Endothelial cell of umbilical vein (primary cell): ENCODE data around the gene INO80D. TPM values are rescaled to one million over a fixed set of nuclear protein-coding genes. Genes with fewer than 3 reads are reported as not detected.

ENCODE experiments used
- BruUV-seq: library from RNA; stranded (reverse); fragments of 400-500 nt; replicated peaks from 2 replicates; lab custom pipeline; 2021; lab: Mats Ljungman, UMichigan
- CTCF ChIA-PET: fragments of 300-600, 350-600 bp; sonication (Branson Sonifier 250); formaldehyde crosslinking; loops from one replicate; lab custom pipeline; 2021; ENCODE audit warnings: antibody characterized with exemption, inconsistent platforms; lab: Charles Lee
- POLR2A ChIA-PET: fragments of 300-600, 350-600 bp; sonication (Branson Sonifier 250); formaldehyde crosslinking; loops from one replicate; lab custom pipeline; 2021; ENCODE audit warnings: antibody characterized with exemption, inconsistent platforms; lab: Charles Lee
- DNase-seq: peaks from one replicate; pipeline ENCODE4 v3.0.0-alpha.2; 2011; ENCODE audit warnings: low read depth, low spot score
- FAIRE-seq: peaks from 2 replicates; lab custom pipeline; 2011; peaks lifted over from hg19 to GRCh38; lab: Jason Lieb, UNC
- H2AFZ ChIP-seq: 2 replicates; pipeline ENCODE4 v1.6.0; 2012; ENCODE audit warnings: low read depth, low read length, control low read depth, inconsistent platforms
- H3K27ac ChIP-seq: 2 replicates; pipeline ENCODE4 v1.5.1; 2011; ENCODE audit warnings: low read depth, mild to moderate bottlenecking, control low read depth, low read length, moderate library complexity; ENCODE audit not compliant: insufficient read depth
- H3K27me3 ChIP-seq, 2 experiments: 2 replicates each; pipeline versions ENCODE4 v1.6.0 to v1.6.1; 2011; ENCODE audit warnings: low read length in 2 of 2, mixed read lengths in 1 of 2; ENCODE audit not compliant: control insufficient read depth in 2 of 2, insufficient read depth in 2 of 2
- H3K36me3 ChIP-seq, 2 experiments: 2 replicates in 1 of 2; 3 replicates in 1 of 2; pipeline ENCODE4 v1.5.1; 2011; ENCODE audit warnings: low read length in 2 of 2, mild to moderate bottlenecking in 1 of 2, moderate library complexity in 1 of 2; ENCODE audit not compliant: control insufficient read depth in 2 of 2, insufficient read depth in 2 of 2; ENCODE audit errors: extremely low read depth in 1 of 2
- H3K4me1 ChIP-seq: 3 replicates; pipeline ENCODE4 v1.5.1; 2011; ENCODE audit warnings: mild to moderate bottlenecking, low read length; ENCODE audit not compliant: control insufficient read depth, insufficient read depth; ENCODE audit errors: extremely low read depth
- H3K4me2 ChIP-seq: 2 replicates; pipeline ENCODE4 v1.6.1; 2011; ENCODE audit warnings: low read length, control low read depth, mixed read lengths; ENCODE audit not compliant: insufficient read depth
- H3K4me3 ChIP-seq, 3 experiments: fragments of 200-600 bp in 1 of 3; sonication (generic), shearing (Covaris generic) in 1 of 3; replicated peaks in 1 of 3; 2 replicates each; pipeline ENCODE4 v1.5.1; 2011 to 2016; ENCODE audit warnings: control low read depth in 3 of 3, low read length in 3 of 3, mild to moderate bottlenecking in 2 of 3, inconsistent platforms in 1 of 3, low read depth in 1 of 3, moderate library complexity in 1 of 3; ENCODE audit not compliant: insufficient read depth in 1 of 3
- H3K79me2 ChIP-seq: 2 replicates; pipeline ENCODE4 v1.6.0; 2012; ENCODE audit warnings: low read length, inconsistent platforms; ENCODE audit not compliant: control insufficient read depth, insufficient read depth
- H3K9ac ChIP-seq: replicated peaks from 2 replicates; pipeline ENCODE3; 2011; ENCODE audit warnings: low read length, control low read depth; ENCODE audit not compliant: insufficient read depth; ENCODE audit errors: extremely low read depth
- H3K9me1 ChIP-seq: replicated peaks from 3 replicates; pipeline ENCODE4 v1.6.0; 2011; ENCODE audit warnings: mild to moderate bottlenecking, low read length; ENCODE audit not compliant: control insufficient read depth, insufficient read depth; ENCODE audit errors: extremely low read depth
- H3K9me3 ChIP-seq: replicated peaks from 2 replicates; pipeline ENCODE4 v1.5.1; 2012; ENCODE audit warnings: low read length, inconsistent platforms; ENCODE audit not compliant: control insufficient read depth, insufficient read depth
- H4K20me1 ChIP-seq: replicated peaks from 2 replicates; pipeline ENCODE3; 2011; ENCODE audit warnings: mild to moderate bottlenecking, low read length; ENCODE audit not compliant: control insufficient read depth, insufficient read depth; ENCODE audit errors: extremely low read depth
- CTCF ChIP-seq, 2 donors: IDR thresholded peaks; 1 replicate in 1 of 2; 2 replicates in 1 of 2; pipeline ENCODE4 v1.5.1; 2011; ENCODE audit warnings: low read length in 2 of 2, mild to moderate bottlenecking in 2 of 2, moderate library complexity in 2 of 2, control low read depth in 1 of 2, inconsistent platforms in 1 of 2, low read depth in 1 of 2; ENCODE audit not compliant: insufficient read depth in 1 of 2; ENCODE audit errors: extremely low read depth in 1 of 2
- EZH2 ChIP-seq: IDR thresholded peaks from 2 replicates; pipeline ENCODE4 v1.6.1; 2012; ENCODE audit warnings: borderline replicate concordance, low read depth, mild to moderate bottlenecking, moderate library complexity, low read length, inconsistent platforms; ENCODE audit not compliant: severe bottlenecking
- FOS ChIP-seq: IDR thresholded peaks from 2 replicates; pipeline ENCODE4 v1.6.1; 2011; ENCODE audit warnings: mild to moderate bottlenecking, low read length, moderate library complexity, borderline replicate concordance; ENCODE audit not compliant: insufficient read depth
- GATA2 ChIP-seq: IDR thresholded peaks from 2 replicates; pipeline ENCODE4 v1.7.0; 2011; ENCODE audit warnings: low read depth, mild to moderate bottlenecking, moderate library complexity, mixed read lengths, low read length; ENCODE audit not compliant: insufficient read length, insufficient read depth
- JUN ChIP-seq: IDR thresholded peaks from 2 replicates; pipeline ENCODE4 v1.6.1; 2011; ENCODE audit warnings: borderline replicate concordance, low read depth; ENCODE audit not compliant: insufficient read length, insufficient read depth
- MAX ChIP-seq: IDR thresholded peaks from 2 replicates; pipeline ENCODE4 v1.6.1; 2011; ENCODE audit not compliant: insufficient read depth, insufficient read length
- MYC ChIP-seq: IDR thresholded peaks from one replicate; pipeline ENCODE4 v1.6.1; 2011; ENCODE audit warnings: mild to moderate bottlenecking, low read depth, low read length
- POLR2A ChIP-seq: IDR thresholded peaks from 2 replicates; pipeline ENCODE4 v1.6.1; 2012; ENCODE audit warnings: low read depth, mild to moderate bottlenecking, control low read depth, low read length
- POLR2AphosphoS5 ChIP-seq: IDR thresholded peaks from 2 replicates; pipeline ENCODE4 v1.6.1; 2012; ENCODE audit warnings: low read depth, mild to moderate bottlenecking, control low read depth, low read length, moderate library complexity; ENCODE audit not compliant: insufficient read depth
- dilution Hi-C: fragments of 300-500 bp; cut with MboI; formaldehyde crosslinking; loops from one replicate; pipeline ENCODE4 v1.15.0; 2019; ENCODE audit warnings: low sequenced_read_pairs; ENCODE audit not compliant: extremely low pct_ligation_motif_present
- intact Hi-C: fragments of 100-400 bp; cut with micrococcal nuclease; formaldehyde crosslinking; loops from one replicate; pipeline ENCODE4 v1.10.0; 2022
- polyA plus RNA-seq, 4 experiments: library from polyadenylated mRNA; depleted of rRNA in 3 of 4; stranded (reverse) in 3 of 4; unstranded in 1 of 4; fragments of >200 nt; gene quantifications; 2 replicates each; pipeline versions ENCODE4 v1.2.1 to v1.2.3, GENCODE V29; 2011 to 2012; ENCODE audit warnings: missing spikeins in 1 of 4
- total RNA-seq: library from RNA; stranded (reverse); gene quantifications from 2 replicates; pipeline ENCODE4 v1.2.3, GENCODE V29; 2021

The INO80D gene
- total and polyA plus RNA-seq, 2 donors (not counting 3 experiments of a cell fraction or from before 2014, with no cell fraction given) = 2.9 to 20.3 TPM

GRCh38 chr2:206095536-206096332 is 9.8 kb upstream of the INO80D start:
- H3K4me3 ChIP-seq = no peak overlapping the region
- DNase-seq (no peak), FAIRE-seq (no peak)
- no peaks in the 10 kb centered on the region for H3K4me1 ChIP-seq
- no peaks in the 10 kb centered on the region for H3K9me1 ChIP-seq
- dilution Hi-C loops (no loop called here), intact Hi-C loops (no loop called here)
- TF ChIP-seq FOS = no peak
- no peak for TF ChIP-seq JUN
- TF ChIP-seq MAX = no peak
- TF ChIP-seq CTCF (IDR thresholded peaks at IDR 0.05; ENCODE audit: extremely low read depth in 1 of 2, insufficient read depth in 1 of 2, low read depth in 1 of 2, low read length in 2 of 2) = no peak
- TF ChIP-seq MYC = no peak
- no peak for TF ChIP-seq POLR2A
- no peak for TF ChIP-seq EZH2
- no peak for TF ChIP-seq POLR2AphosphoS5
- no peak for TF ChIP-seq GATA2
- H4K20me1 ChIP-seq = no peaks in the 10 kb centered on the region
- H2AFZ ChIP-seq = no peak overlapping the region
- H3K4me2 ChIP-seq = no peak overlapping the region
- no peak overlapping the region for H3K27ac ChIP-seq
- CTCF ChIA-PET = interaction anchor here (0.9 to 3.4 kb wide), 5 partner anchors 10 to 97 kb away, joined by 3 to 10 read pairs (median 5); partner anchors contain the start of gene INO80D
- H3K79me2 ChIP-seq = no peaks in the 10 kb centered on the region
- no peaks in the 10 kb centered on the region for H3K36me3 ChIP-seq
- POLR2A ChIA-PET = no interaction called here
- H3K9me3 ChIP-seq = no peaks in the 10 kb centered on the region
- no TSS peak for BruUV-seq
- no peak overlapping the region for H3K9ac ChIP-seq
- no peaks in the 10 kb centered on the region for H3K27me3 ChIP-seq
